Sigmoid colon (tissue), 4 donors: ENCODE results near the gene EEIG1.

ENCODE experiments used
- EP300 ChIP-seq, 4 donors: sonication (generic); formaldehyde crosslinking; IDR thresholded peaks; one replicate each; pipeline ENCODE4 v1.6.1; 2017; ENCODE audit warnings: antibody characterized with exemption in 4 of 4
- POLR2A ChIP-seq, 2 donors: fragments of 450-650 bp; IDR thresholded peaks; one replicate each; pipeline ENCODE4 v1.6.1; 2016; ENCODE audit warnings: antibody characterized with exemption in 2 of 2, mild to moderate bottlenecking in 2 of 2, moderate library complexity in 2 of 2
- TF ChIP-seq, protein P1 (sequence below), 4 experiments: fragments of 450-650 bp in 3 of 4; fragments of 200-600 bp in 1 of 4; IDR thresholded peaks; one replicate each; pipeline ENCODE4 v1.5.1; 2016 to 2019; ENCODE audit warnings: antibody characterized with exemption in 4 of 4, mild to moderate bottlenecking in 3 of 4, moderate library complexity in 2 of 4

DNA sequence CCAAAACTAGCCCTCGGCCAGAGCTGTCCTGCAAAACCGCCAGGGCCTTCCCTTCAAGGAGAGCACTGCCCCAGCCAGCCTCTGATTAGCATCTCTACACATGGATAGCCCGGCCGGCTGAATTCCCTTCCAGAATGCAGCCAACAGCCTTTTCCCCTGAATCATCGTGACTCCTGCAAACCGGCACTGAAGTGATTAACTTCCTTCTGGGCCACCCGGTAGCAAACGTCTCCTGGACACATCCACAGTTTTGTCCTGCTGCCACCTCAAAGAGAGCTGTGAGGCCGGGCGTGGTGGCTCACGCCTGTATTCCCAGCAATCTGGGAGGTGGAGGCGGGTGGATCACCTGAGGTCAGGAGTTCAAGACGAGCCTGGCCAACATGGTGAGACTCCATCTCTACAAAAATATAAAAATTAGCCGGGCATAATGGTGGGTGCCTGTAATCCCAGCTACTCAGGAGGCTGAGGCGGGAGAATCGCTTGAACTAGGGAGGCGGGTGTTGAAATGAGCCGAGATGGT lies 21.1 kb upstream of the EEIG1 start:
- TF ChIP-seq, protein P1, sequence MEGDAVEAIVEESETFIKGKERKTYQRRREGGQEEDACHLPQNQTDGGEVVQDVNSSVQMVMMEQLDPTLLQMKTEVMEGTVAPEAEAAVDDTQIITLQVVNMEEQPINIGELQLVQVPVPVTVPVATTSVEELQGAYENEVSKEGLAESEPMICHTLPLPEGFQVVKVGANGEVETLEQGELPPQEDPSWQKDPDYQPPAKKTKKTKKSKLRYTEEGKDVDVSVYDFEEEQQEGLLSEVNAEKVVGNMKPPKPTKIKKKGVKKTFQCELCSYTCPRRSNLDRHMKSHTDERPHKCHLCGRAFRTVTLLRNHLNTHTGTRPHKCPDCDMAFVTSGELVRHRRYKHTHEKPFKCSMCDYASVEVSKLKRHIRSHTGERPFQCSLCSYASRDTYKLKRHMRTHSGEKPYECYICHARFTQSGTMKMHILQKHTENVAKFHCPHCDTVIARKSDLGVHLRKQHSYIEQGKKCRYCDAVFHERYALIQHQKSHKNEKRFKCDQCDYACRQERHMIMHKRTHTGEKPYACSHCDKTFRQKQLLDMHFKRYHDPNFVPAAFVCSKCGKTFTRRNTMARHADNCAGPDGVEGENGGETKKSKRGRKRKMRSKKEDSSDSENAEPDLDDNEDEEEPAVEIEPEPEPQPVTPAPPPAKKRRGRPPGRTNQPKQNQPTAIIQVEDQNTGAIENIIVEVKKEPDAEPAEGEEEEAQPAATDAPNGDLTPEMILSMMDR (IDR thresholded peaks at IDR 0.05): no peak
- TF ChIP-seq EP300 (IDR thresholded peaks at IDR 0.05) (no peak), POLR2A (IDR thresholded peaks at IDR 0.05) (no peak)
